B cell (primary cell): Measurements from ENCODE around the gene SLC50A1. TPM values are rescaled to one million over a fixed set of nuclear protein-coding genes. Genes with fewer than 3 reads are reported as not detected.

Experiments
- ATAC-seq: fragments of 200-7000 bp; cut with Tn5 transposase; one replicate; pipeline ENCODE4 v1.10.0; 2021; ENCODE audit warnings: low read depth, mild to moderate bottlenecking, moderate number of reproducible peaks, moderate library complexity
- CTCF ChIA-PET: fragments of 350-600 bp; sonication (Branson Sonifier 250); formaldehyde crosslinking; loops from one replicate; lab custom pipeline; 2021; ENCODE audit warnings: antibody characterized with exemption, inconsistent platforms; lab: Charles Lee
- POLR2A ChIA-PET: fragments of 350-600 bp; sonication (Branson Sonifier 250); formaldehyde crosslinking; loops from one replicate; lab custom pipeline; 2021; ENCODE audit warnings: antibody characterized with exemption; lab: Charles Lee
- DNase-seq: peaks from one replicate; pipeline ENCODE4 v3.0.0; 2013
- H2AFZ ChIP-seq: 2 replicates; pipeline ENCODE4 v1.6.1; 2012; ENCODE audit warnings: mild to moderate bottlenecking, low read depth, low read length; ENCODE audit not compliant: insufficient read depth, poor library complexity, severe bottlenecking
- H3K27ac ChIP-seq, 2 donors: 1 replicate in 1 of 2; 2 replicates in 1 of 2; pipeline ENCODE4 v1.5.1; 2012 to 2013; ENCODE audit warnings: low read length in 2 of 2, mild to moderate bottlenecking in 2 of 2, moderate library complexity in 1 of 2
- H3K27me3 ChIP-seq, 4 experiments: fragments of 200-600 bp in 1 of 4; sonication (generic) in 1 of 4; replicated peaks in 1 of 4; 1 replicate in 2 of 4; 2 replicates in 2 of 4; pipeline versions ENCODE4 v1.6.1 to v1.7.0; 2013 to 2016; ENCODE audit warnings: low read length in 3 of 4, mild to moderate bottlenecking in 2 of 4, mixed read lengths in 1 of 4, moderate library complexity in 1 of 4; ENCODE audit not compliant: insufficient read depth in 4 of 4, control insufficient read depth in 3 of 4; ENCODE audit errors: control extremely low read depth in 1 of 4
- H3K36me3 ChIP-seq, 2 experiments: replicated peaks in 1 of 2; 1 replicate in 1 of 2; 2 replicates in 1 of 2; pipeline versions ENCODE4 v1.6.1 to v1.7.1; 2013; ENCODE audit warnings: low read length in 1 of 2; ENCODE audit not compliant: insufficient read depth in 2 of 2, control insufficient read depth in 1 of 2; ENCODE audit errors: control extremely low read depth in 1 of 2, extremely low read depth in 1 of 2
- H3K4me1 ChIP-seq, 2 donors: fragments of 200-600 bp in 1 of 2; sonication (generic) in 1 of 2; 1 replicate in 1 of 2; 2 replicates in 1 of 2; pipeline versions ENCODE4 v1.5.1 to v1.6.1; 2013 to 2017; ENCODE audit warnings: low read length in 2 of 2; ENCODE audit not compliant: control insufficient read depth in 2 of 2, insufficient read depth in 2 of 2
- H3K4me2 ChIP-seq: replicated peaks from 2 replicates; pipeline ENCODE3; 2012; ENCODE audit warnings: mild to moderate bottlenecking, low read depth, low read length; ENCODE audit not compliant: poor library complexity, severe bottlenecking
- H3K4me3 ChIP-seq, 5 experiments: fragments of 200-600 bp in 1 of 5; sonication (generic) in 1 of 5; 1 replicate in 3 of 5; 2 replicates in 2 of 5; pipeline versions ENCODE4 v1.5.1 to v1.7.0; 2011 to 2016; ENCODE audit warnings: low read length in 4 of 5, mild to moderate bottlenecking in 4 of 5, low read depth in 2 of 5, control low read depth in 1 of 5, moderate library complexity in 1 of 5; ENCODE audit not compliant: insufficient read depth in 1 of 5; ENCODE audit errors: control extremely low read depth in 1 of 5, extremely low read depth in 1 of 5
- H3K79me2 ChIP-seq: fragments of 200-600 bp; sonication (generic); one replicate; pipeline ENCODE4 v1.6.0; 2016; ENCODE audit warnings: low read length; ENCODE audit not compliant: control insufficient read depth, insufficient read depth
- H3K9ac ChIP-seq: fragments of 200-600 bp; sonication (generic); 2 replicates; pipeline ENCODE4 v1.6.1; 2017; ENCODE audit warnings: mild to moderate bottlenecking, low read length, moderate library complexity
- H3K9me3 ChIP-seq, 3 donors: one replicate each; pipeline versions ENCODE4 v1.6.1 to v1.7.1; 2013; ENCODE audit warnings: low read length in 2 of 3; ENCODE audit not compliant: control insufficient read depth in 2 of 3, insufficient read depth in 1 of 3; ENCODE audit errors: control extremely low read depth in 1 of 3
- H4K20me1 ChIP-seq: 2 replicates; pipeline ENCODE4 v1.6.0; 2012; ENCODE audit warnings: mild to moderate bottlenecking, low read length; ENCODE audit not compliant: insufficient read depth, control insufficient read depth, poor library complexity, severe bottlenecking
- H3K27ac Mint-ChIP-seq: one replicate; pipeline ENCODE4 v1.8.0; 2021; ENCODE audit warnings: mixed read lengths
- H3K27me3 Mint-ChIP-seq: one replicate; pipeline ENCODE4 v1.8.0; 2021; ENCODE audit warnings: mixed read lengths
- H3K4me1 Mint-ChIP-seq: one replicate; pipeline ENCODE4 v1.8.0; 2021; ENCODE audit warnings: mixed read lengths
- H3K4me3 Mint-ChIP-seq: one replicate; pipeline ENCODE4 v1.8.0; 2021; ENCODE audit warnings: mixed read lengths
- H3K9me3 Mint-ChIP-seq: one replicate; pipeline ENCODE4 v1.8.0; 2022; ENCODE audit warnings: mixed read lengths; ENCODE audit not compliant: insufficient read depth
- CTCF ChIP-seq: fragments of 200-600 bp; IDR thresholded peaks from one replicate; pipeline ENCODE4 v1.8.0; 2022; ENCODE audit warnings: antibody characterized with exemption, mild to moderate bottlenecking
- EZH2 ChIP-seq: IDR thresholded peaks from 2 replicates; pipeline ENCODE4 v1.6.1; 2012; ENCODE audit warnings: borderline replicate concordance, low read depth, mild to moderate bottlenecking, moderate library complexity, low read length; ENCODE audit not compliant: insufficient read depth, poor library complexity, severe bottlenecking
- WGBS: methylation state at CpG from one replicate; pipeline ENCODE4 v1.1.5; 2013; ENCODE audit warnings: missing lambda C conversion rate; ENCODE audit not compliant: insufficient coverage; 5-methylcytosine and 5-hydroxymethylcytosine counted together
- intact Hi-C: fragments of 100-400 bp; cut with micrococcal nuclease; formaldehyde crosslinking; loops from one replicate; pipeline ENCODE4 v1.10.0; 2022
- polyA plus RNA-seq: library from polyadenylated mRNA; depleted of rRNA; stranded (reverse); fragments of >200 nt; gene quantifications from 2 replicates; pipeline ENCODE4 v1.2.3, GENCODE V29; 2012
- total RNA-seq, 2 donors: library from RNA; stranded (reverse); fragments of 120-200 nt in 1 of 2; gene quantifications; 1 replicate in 1 of 2; 2 replicates in 1 of 2; pipeline versions ENCODE4 v1.2.3 to v1.2.4, GENCODE V29; 2013 to 2022

SLC50A1 gene
- total and polyA plus RNA-seq, 2 donors (not counting 1 experiment from before 2014, with no cell fraction given): 62.8 to 86.8 TPM

DNA sequence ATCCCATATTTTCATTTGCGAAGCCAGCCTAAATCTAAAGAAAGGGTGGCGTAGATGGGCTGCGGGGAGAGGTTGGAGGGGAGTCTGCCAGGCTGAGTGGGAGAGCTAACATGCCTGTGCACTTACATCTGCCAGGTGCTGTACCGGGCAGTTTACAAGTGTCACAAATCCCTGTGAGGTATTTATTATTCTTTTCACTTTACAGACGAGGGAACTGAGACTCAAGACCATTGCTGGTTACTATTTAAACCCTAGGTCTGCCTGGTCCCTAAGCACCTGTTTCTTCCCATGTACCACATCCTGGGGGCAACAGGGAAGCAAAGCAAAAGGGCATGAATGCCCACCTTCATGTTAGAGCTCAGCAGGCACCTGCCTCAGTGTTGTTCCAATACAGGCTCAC is 27.4 kb upstream of the SLC50A1 start:
- Histone ChIP-seq H3K36me3 (no peaks in the 10 kb centered on the region), H3K9ac (no peak overlapping the region), H4K20me1 (no peaks in the 10 kb centered on the region), H3K9me3 (no peaks in the 10 kb centered on the region), H3K27me3 (peaks cover 0 to 3% (median 0%) of the 10 kb centered on the region in 4 experiments), H3K4me1 (no peaks in the 10 kb centered on the region), H3K79me2 (no peaks in the 10 kb centered on the region), H2AFZ (no peak overlapping the region), H3K4me3 (no peak overlapping the region), H3K4me2 (no peak overlapping the region), H3K27ac (no peak overlapping the region)
- 88% methylated on average over 5 of the region's 5 CpGs for WGBS
- H3K9me3 Mint-ChIP-seq: no peaks in the 10 kb centered on the region
- no peak overlapping the region for H3K27ac Mint-ChIP-seq
- intact Hi-C loops: no loop called here
- no peak for TF ChIP-seq EZH2
- no peak for TF ChIP-seq CTCF
- H3K27me3 Mint-ChIP-seq: no peaks in the 10 kb centered on the region
- POLR2A ChIA-PET: no interaction called here
- H3K4me3 Mint-ChIP-seq: no peak overlapping the region
- DNase-seq (no peak), ATAC-seq (no peak)
- no peaks in the 10 kb centered on the region for H3K4me1 Mint-ChIP-seq
- CTCF ChIA-PET: interaction anchor here (0.6 to 4.4 kb wide), 7 partner anchors 12 to 147 kb away, joined by 3 to 19 read pairs (median 4); partner anchors contain the start of gene PYGO2

DNA sequence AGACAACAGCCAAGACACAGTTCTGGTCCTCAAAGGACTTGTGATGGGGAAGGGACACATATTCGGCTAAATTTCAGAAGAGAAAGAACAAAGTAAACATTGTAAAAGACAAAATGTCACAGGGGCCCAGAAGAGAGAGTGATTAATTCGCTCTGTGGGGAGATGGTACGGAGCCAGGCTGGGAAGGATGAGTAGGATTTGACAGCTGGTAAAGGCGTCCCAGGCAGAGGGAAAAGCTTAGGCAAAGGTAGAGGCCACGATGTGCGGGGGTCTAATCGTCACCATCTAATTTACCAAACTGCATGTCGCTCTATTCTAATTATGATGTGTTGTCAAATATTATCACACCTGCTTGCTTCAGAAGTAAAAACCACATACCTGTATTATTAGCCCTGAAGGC is 25.3 kb upstream of the SLC50A1 start:
- Histone ChIP-seq H3K36me3 (no peaks in the 10 kb centered on the region), H3K9me3 (no peaks in the 10 kb centered on the region), H3K4me3 (no peak overlapping the region), H3K79me2 (no peaks in the 10 kb centered on the region), H4K20me1 (no peaks in the 10 kb centered on the region), H3K4me2 (no peak overlapping the region), H3K27ac (no peak overlapping the region), H3K27me3 (peaks cover 0 to 3% (median 0%) of the 10 kb centered on the region in 4 experiments), H2AFZ (no peak overlapping the region), H3K9ac (no peak overlapping the region), H3K4me1 (no peaks in the 10 kb centered on the region)
- H3K27ac Mint-ChIP-seq: no peak overlapping the region
- ChIA-PET CTCF (no interaction called here), POLR2A (no interaction called here)
- DNase-seq: no peak
- H3K4me3 Mint-ChIP-seq: no peak overlapping the region
- TF ChIP-seq CTCF (no peak), EZH2 (no peak)
- peaks cover 6% of the 10 kb centered on the region for H3K27me3 Mint-ChIP-seq
- no peaks in the 10 kb centered on the region for H3K9me3 Mint-ChIP-seq
- no peak for ATAC-seq
- H3K4me1 Mint-ChIP-seq: no peaks in the 10 kb centered on the region
- WGBS: 100% methylated on average over 3 of the region's 8 CpGs
- intact Hi-C loops: no loop called here
